OCI-LY3 (cell line): Measurements from ENCODE around the gene TP53AIP1.

Experiments used
- H2AFZ ChIP-seq: fragments of 200-600, 300-600 bp; shearing (Covaris generic); 2 replicates; pipeline ENCODE4 v1.6.0; 2014; ENCODE audit warnings: antibody characterized with exemption, low read depth, low read length
- H3K27ac ChIP-seq: fragments of 200-600, 300-600 bp; sonication (generic); 2 replicates; pipeline ENCODE4 v1.5.1; 2014; ENCODE audit warnings: mild to moderate bottlenecking, low read length, moderate library complexity, mixed read lengths
- H3K27me3 ChIP-seq: fragments of 200-600, 300-600 bp; sonication (generic); 2 replicates; pipeline ENCODE4 v1.6.1; 2014; ENCODE audit warnings: low read depth, low read length, mixed read lengths
- H3K36me3 ChIP-seq: fragments of 200-600, 300-600 bp; sonication (generic); replicated peaks from 2 replicates; pipeline ENCODE3; 2014; ENCODE audit warnings: low read depth, low read length, mixed read lengths
- H3K4me1 ChIP-seq: fragments of 300-600, 200-600 bp; sonication (generic); 2 replicates; pipeline ENCODE4 v1.6.1; 2014; ENCODE audit warnings: low read length, mixed read lengths
- H3K4me2 ChIP-seq: fragments of 200-600, 300-600 bp; sonication (generic); 2 replicates; pipeline ENCODE4 v1.6.1; 2014; ENCODE audit warnings: low read length, mixed read lengths
- H3K4me3 ChIP-seq: fragments of 300-600, 200-600 bp; sonication (generic); 2 replicates; pipeline ENCODE4 v1.5.1; 2014; ENCODE audit warnings: antibody characterized with exemption, mild to moderate bottlenecking, low read length, moderate library complexity
- H3K79me2 ChIP-seq: fragments of 300-600, 200-600 bp; shearing (Covaris generic); 2 replicates; pipeline ENCODE4 v1.6.1; 2014; ENCODE audit warnings: mild to moderate bottlenecking, low read length, mixed read lengths
- H3K9ac ChIP-seq: fragments of 300-600, 200-600 bp; shearing (Covaris generic); 2 replicates; pipeline ENCODE4 v1.6.0; 2014; ENCODE audit warnings: mild to moderate bottlenecking, low read length, moderate library complexity
- H3K9me3 ChIP-seq: fragments of 200-600, 300-600 bp; shearing (Covaris generic); 2 replicates; pipeline ENCODE4 v1.6.1; 2014; ENCODE audit warnings: low read length, mixed read lengths; ENCODE audit not compliant: insufficient read depth
- H4K20me1 ChIP-seq: fragments of 200-600, 300-600 bp; sonication (generic); 2 replicates; pipeline ENCODE4 v1.6.1; 2016; ENCODE audit warnings: low read length, mixed read lengths; ENCODE audit not compliant: insufficient read depth
- EZH2phosphoT487 ChIP-seq: fragments of 200-600 bp; shearing (Covaris generic); IDR thresholded peaks from 2 replicates; pipeline ENCODE4 v1.6.1; 2018; ENCODE audit warnings: antibody characterized with exemption, mixed run types, low read depth
- TF ChIP-seq, protein P1 (sequence below): fragments of 200-600, 300-600 bp; sonication (generic); IDR thresholded peaks from 2 replicates; pipeline ENCODE4 v1.5.1; 2014; ENCODE audit warnings: antibody characterized with exemption, low read length, low read depth

The TP53AIP1 gene

DNA sequence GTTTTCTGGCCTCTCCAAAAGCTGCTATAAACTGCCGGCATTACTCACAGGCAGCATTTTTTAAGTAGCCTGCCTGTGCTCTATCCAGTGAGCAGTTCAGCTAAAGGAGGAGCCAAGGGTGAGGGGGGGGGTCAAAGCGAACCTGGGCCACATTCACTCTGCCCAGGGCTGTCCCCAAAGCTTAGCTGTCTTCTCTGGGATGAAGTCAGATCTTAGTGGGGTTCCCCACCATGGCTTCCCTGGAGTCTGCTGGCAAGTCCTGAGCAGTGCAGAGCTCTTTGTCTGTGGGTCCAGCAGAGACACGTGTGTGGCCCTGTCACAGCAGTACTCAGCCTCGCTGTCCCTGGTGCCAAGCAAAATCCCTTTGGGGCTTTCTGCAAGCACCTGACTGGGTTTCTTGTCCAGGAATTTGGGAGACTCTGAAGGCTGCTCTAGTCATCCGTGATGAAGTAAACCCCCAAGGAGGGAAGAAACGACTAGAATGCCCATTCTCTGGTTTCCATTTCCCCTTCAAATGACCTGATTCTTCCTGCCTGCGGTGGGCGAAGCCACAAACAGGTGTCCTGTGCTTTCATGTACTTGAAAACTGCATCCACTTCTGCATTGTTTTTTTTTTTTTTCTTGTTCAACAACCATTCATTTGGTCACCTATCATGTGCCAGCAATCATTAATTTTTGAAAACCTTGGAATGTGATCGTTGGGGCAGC is 48.9 kb downstream of the TP53AIP1 start:
- no peaks in the 10 kb centered on the region for H3K4me1 ChIP-seq
- H3K4me2 ChIP-seq = no peak overlapping the region
- no peaks in the 10 kb centered on the region for H3K36me3 ChIP-seq
- TF ChIP-seq, protein P1, sequence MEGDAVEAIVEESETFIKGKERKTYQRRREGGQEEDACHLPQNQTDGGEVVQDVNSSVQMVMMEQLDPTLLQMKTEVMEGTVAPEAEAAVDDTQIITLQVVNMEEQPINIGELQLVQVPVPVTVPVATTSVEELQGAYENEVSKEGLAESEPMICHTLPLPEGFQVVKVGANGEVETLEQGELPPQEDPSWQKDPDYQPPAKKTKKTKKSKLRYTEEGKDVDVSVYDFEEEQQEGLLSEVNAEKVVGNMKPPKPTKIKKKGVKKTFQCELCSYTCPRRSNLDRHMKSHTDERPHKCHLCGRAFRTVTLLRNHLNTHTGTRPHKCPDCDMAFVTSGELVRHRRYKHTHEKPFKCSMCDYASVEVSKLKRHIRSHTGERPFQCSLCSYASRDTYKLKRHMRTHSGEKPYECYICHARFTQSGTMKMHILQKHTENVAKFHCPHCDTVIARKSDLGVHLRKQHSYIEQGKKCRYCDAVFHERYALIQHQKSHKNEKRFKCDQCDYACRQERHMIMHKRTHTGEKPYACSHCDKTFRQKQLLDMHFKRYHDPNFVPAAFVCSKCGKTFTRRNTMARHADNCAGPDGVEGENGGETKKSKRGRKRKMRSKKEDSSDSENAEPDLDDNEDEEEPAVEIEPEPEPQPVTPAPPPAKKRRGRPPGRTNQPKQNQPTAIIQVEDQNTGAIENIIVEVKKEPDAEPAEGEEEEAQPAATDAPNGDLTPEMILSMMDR = no peak
- TF ChIP-seq EZH2phosphoT487 = no peak
- H3K4me3 ChIP-seq = no peak overlapping the region
- 0 out of 2 replicates have a peak, but pooled peaks cover 2% of the 10 kb centered on the region for H3K27me3 ChIP-seq
- H3K9ac ChIP-seq = no peak overlapping the region
- H2AFZ ChIP-seq = no peak overlapping the region
- H3K79me2 ChIP-seq = no peaks in the 10 kb centered on the region
- H3K9me3 ChIP-seq = no peaks in the 10 kb centered on the region
- no peaks in the 10 kb centered on the region for H4K20me1 ChIP-seq
- no peak overlapping the region for H3K27ac ChIP-seq

DNA sequence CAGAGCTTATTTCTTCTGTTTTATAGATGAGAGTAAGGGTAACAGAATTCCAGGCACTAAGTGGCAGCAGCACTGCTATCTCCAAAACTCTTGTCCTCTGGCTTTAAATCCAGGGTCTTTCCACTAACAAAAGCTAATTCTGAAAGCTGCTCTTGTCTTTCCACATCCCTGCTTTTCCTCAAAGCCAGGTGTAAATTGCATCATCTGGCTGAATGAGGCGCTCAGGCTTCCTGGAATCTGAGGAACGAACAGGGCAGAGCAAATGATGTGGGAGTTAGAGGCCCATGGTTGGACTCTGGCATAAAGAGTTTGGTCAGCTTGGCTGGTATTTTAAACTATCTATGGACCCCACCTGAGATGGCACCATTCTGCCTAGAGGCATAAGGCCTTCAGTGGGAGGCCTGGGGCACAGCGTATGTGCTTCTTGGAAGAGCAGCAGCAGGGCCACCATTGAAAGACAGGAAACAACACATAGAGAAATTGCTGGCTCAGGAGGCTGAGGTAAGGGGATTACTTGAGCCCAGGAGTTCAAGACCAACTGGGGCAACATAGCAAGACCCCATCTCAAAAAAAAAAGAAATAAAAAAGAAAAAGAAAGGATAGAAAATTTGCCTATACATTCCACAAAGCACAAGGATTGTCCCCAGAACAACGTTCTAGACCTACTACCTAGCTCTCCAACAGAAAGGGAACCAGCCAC is 49.7 kb downstream of the TP53AIP1 start:
- Histone ChIP-seq H3K27ac (no peak overlapping the region), H3K9ac (no peak overlapping the region), H3K4me3 (no peak overlapping the region), H3K9me3 (no peaks in the 10 kb centered on the region), H4K20me1 (no peaks in the 10 kb centered on the region), H3K27me3 (0 out of 2 replicates have a peak, but pooled peaks cover 5% of the 10 kb centered on the region), H2AFZ (no peak overlapping the region), H3K4me2 (no peak overlapping the region), H3K36me3 (no peaks in the 10 kb centered on the region), H3K4me1 (no peaks in the 10 kb centered on the region), H3K79me2 (no peaks in the 10 kb centered on the region)
- TF ChIP-seq, protein P1 = no peak
- TF ChIP-seq EZH2phosphoT487 = no peak

DNA sequence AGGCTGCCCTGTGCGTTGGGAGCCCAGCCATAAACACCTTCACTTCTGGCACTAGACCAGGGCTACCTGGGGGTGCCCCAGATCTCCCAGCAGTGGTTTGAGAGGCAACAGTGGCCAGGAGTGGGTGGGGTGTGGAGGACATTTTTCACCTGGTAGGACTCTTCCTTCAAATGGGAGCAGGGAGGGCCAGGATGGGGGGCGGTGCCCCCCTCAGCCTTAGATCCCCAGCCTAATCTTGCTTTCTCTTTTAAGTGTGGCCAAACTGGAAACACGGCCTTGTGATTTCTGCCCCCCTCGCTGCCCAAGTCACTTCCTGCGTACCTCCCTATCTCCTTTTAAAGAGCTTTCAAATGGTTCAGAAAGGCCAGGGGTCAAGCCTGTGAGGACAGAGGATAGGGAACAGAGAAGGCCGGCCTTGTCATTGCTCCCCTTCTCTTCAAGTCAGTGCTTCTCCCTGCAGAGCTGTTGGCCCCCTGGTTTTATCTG is 50.7 kb downstream of the TP53AIP1 start:
- no peak for TF ChIP-seq EZH2phosphoT487
- TF ChIP-seq, protein P1 = no peak
- H3K79me2 ChIP-seq = no peaks in the 10 kb centered on the region
- H3K27ac ChIP-seq = no peak overlapping the region
- no peaks in the 10 kb centered on the region for H3K9me3 ChIP-seq
- H4K20me1 ChIP-seq = no peaks in the 10 kb centered on the region
- H3K4me3 ChIP-seq = no peak overlapping the region
- no peak overlapping the region for H2AFZ ChIP-seq
- no peak overlapping the region for H3K9ac ChIP-seq
- 0 out of 2 replicates have a peak, but pooled peaks cover 8% of the 10 kb centered on the region for H3K27me3 ChIP-seq
- no peak overlapping the region for H3K4me2 ChIP-seq
- H3K36me3 ChIP-seq = no peaks in the 10 kb centered on the region
- no peaks in the 10 kb centered on the region for H3K4me1 ChIP-seq

DNA sequence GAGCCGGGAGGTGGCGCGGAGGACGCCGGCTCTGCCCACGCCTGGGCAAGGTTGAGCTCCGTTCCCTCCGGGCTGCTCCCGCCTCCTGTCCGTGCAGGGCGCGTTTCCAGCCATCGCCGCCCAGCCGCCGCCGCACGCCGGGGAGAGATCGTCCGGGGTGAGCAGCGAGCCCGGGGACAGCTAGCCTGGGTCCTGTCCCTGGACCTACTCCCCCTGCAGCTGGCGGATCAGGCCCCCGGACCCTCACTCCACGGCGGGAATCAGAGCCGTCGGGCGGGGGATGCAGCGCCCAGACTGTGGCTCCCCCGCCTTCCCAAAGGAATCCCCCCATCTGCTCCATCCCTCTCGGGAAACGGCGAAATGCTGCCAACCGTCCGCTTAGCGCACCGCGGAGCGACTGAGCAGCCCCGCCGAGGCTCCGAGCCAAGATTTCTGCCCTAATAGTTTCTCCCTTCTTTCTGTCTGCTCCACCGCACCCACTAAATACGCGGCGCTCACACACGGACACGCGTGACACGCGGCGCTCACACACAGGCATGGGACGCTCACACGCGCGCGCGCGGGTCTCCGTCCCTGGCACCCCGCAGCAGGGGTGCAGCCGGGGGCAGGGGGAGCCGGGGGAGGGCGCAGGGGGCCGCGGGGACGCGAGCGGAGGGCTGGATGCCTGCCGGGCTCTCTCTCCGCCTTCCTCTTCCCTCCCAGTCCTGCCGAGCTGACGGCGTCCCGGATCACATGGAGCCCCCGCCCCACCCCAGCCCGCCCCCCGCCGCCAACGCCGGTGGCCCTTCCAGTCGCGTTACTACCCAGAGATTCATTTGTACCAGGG is 51.9 kb downstream of the TP53AIP1 start, which contains the start of gene KCNJ5:
Gene KCNJ5, plus strand, starts transcription at position 814 of the 826 bp plus-strand sequence. CDS start 19,918 bp downstream, outside the sequence.
- no peaks in the 10 kb centered on the region for H4K20me1 ChIP-seq
- H3K4me3 ChIP-seq = no peak within 1 kb of the TSS
- 0 out of 2 replicates have a peak, but pooled peaks cover 12% of the 10 kb centered on the region for H3K27me3 ChIP-seq
- H3K9me3 ChIP-seq = no peaks in the 10 kb centered on the region
- no peak within 1 kb of the TSS for H3K9ac ChIP-seq
- no peak for TF ChIP-seq EZH2phosphoT487
- TF ChIP-seq, protein P1 = no peak
- no peak within 1 kb of the TSS for H2AFZ ChIP-seq
- H3K27ac ChIP-seq = no peak within 1 kb of the TSS
- H3K4me1 ChIP-seq = no peaks in the 10 kb centered on the region
- no peaks in the 10 kb centered on the region for H3K36me3 ChIP-seq
- no peak within 1 kb of the TSS for H3K4me2 ChIP-seq
- no peaks in the 10 kb centered on the region for H3K79me2 ChIP-seq
